22Rv1 (cell line): ENCODE data around the gene GOLGA3.

Source experiments
- ZFX ChIP-seq: fragments of 450-650 bp; IDR thresholded peaks from 2 replicates; pipeline ENCODE4 v1.6.1; 2017; ENCODE audit warnings: antibody characterized with exemption, borderline replicate concordance
- TF ChIP-seq, protein P1 (sequence below): fragments of 450-650 bp; IDR thresholded peaks from 2 replicates; pipeline ENCODE4 v1.5.1; 2017; ENCODE audit warnings: mild to moderate bottlenecking

DNA sequence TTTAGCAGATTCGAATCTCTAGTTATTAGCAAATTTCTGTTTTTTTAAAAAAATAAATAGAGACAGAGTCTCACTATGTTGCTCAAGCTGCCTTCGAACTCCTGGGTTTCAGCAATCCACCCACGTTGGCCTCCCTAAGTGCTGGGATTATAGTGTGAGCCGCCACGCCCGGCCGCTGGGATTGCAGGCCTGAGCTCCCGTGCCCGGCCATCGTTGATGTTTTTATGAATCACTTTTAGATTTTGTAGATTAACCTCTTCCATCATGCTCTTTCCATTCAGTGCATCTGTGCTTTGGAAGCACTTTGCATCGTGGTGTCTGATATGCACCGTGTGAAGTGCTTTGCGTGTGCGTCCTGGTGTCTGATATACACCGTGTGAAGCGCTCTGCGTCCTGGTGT lies 97.1 kb downstream of the GOLGA3 start:
- TF ChIP-seq, protein P1, sequence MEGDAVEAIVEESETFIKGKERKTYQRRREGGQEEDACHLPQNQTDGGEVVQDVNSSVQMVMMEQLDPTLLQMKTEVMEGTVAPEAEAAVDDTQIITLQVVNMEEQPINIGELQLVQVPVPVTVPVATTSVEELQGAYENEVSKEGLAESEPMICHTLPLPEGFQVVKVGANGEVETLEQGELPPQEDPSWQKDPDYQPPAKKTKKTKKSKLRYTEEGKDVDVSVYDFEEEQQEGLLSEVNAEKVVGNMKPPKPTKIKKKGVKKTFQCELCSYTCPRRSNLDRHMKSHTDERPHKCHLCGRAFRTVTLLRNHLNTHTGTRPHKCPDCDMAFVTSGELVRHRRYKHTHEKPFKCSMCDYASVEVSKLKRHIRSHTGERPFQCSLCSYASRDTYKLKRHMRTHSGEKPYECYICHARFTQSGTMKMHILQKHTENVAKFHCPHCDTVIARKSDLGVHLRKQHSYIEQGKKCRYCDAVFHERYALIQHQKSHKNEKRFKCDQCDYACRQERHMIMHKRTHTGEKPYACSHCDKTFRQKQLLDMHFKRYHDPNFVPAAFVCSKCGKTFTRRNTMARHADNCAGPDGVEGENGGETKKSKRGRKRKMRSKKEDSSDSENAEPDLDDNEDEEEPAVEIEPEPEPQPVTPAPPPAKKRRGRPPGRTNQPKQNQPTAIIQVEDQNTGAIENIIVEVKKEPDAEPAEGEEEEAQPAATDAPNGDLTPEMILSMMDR: no peak
- TF ChIP-seq ZFX: no peak
